HS-27A (cell line): Measurements from ENCODE around the gene CNGB1.
A peak's percentile ranks its signal among the peaks of the same experiment; 100 is the strongest.
"Not testable (repeated sequence)": the region's sequence is repeated elsewhere in the genome, so short reads cannot be mapped to it uniquely, and the experiment has no call there.

ENCODE experiments used
- DNase-seq: peaks from one replicate; pipeline ENCODE4 v3.0.0-alpha.2; 2012; ENCODE audit warnings: low read depth, missing footprints

CNGB1 gene

DNA sequence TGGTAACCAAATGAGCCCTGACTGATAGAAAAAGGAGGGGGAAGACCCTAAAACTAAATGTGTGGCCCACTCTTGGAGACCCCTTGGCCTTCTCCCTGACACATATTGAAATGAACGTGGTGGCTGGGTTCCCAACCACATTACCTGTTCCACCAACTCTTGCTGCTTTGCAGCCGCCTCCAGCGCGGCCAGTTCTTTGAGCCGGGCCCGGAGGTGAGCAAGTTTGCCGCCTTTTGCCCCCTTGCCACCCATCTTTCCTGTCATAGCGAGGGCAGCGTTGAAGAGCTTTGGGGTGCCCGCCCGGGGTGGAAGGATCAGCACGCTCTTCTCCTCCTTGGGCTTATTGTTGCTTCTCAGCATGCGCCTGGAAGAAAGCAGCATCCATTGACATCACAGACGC lies 83.2 kb downstream of the CNGB1 start:
- no peak for DNase-seq

GRCh38 chr16:57886427-57886826 lies 84.5 kb downstream of the CNGB1 start:
- no peak for DNase-seq

DNA sequence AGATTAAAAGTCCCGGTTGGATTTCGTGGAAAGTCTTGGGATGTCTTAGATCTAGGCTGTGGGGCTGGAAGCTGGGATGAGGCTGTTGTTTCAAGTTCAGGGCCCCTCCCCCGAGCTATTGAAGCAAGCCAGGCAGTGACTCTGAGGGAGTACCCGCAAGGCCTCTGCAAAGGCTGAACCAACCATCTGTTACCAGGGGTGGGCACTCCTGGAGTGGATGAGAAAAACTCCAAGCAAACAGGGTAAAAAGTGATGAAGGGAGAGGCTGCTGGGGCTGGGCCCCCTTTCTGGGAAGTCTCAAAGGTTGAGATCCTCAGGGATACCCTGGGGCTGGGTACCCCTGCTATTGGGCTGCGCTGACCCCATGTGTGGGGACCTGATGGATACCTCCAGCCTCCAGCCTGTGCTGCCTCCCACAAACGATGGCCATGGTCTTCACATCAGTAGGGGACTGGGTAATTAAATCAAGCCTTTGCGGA lies 86.2 kb downstream of the CNGB1 start:
- DNase-seq = no peak

DNA sequence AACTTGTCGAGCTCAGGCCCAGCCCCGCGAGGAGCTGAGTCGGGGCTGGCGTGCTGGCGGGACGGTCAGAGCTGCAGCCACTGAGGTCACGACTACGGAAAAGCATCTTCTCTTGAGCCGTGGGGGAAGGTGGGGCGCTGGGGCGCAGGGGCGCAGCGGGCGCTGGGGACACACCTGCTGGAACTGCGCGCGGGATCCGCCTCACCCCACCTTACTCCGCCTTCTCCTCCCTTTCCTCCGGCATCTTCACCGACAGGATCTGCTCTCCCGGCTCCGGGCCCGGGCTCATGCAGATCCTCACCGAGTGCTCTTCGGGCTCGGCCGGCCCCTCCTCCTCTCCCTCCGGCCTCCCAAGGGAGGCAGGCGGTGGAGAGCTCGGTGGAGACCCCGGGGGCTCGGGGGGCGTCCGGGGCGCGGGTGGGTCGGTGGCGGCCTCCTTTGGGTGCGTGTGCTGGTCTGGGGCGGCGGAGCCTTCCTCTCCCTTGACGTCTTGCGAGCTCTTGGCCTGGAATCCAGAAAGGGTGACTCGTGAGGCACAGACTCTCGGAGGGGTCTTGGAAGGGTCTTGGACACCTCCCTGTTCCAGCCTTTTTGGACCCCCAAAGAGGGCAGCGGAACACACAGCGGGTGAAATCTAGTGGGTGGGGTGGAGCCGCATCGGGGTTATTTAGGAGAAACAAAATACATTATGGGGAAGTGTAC lies 86.8 kb downstream of the CNGB1 start:
- DNase-seq = no peak

GRCh38 chr16:57883480-57883879 lies 87.4 kb downstream of the CNGB1 start:
- DNase-seq = no peak

DNA sequence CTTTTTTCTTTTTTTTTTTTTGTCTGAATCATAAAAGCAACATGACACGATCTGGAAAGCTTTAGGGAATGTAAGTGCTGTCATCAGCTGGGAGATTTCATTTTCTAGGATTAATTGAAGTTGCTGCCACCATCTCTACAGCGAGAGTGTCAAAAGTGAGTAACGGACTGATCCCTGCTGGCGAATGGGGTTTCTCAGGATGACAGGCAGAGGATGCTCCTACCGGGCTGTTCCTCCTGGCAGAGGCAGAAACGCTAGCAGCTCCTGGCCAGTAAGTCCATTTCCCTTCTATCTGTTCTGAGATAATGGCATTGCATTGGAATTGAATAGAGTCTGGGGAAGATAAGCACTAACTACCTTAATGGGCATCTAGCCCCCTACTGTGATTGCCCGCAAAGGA lies 88.1 kb downstream of the CNGB1 start:
- no peak for DNase-seq

DNA sequence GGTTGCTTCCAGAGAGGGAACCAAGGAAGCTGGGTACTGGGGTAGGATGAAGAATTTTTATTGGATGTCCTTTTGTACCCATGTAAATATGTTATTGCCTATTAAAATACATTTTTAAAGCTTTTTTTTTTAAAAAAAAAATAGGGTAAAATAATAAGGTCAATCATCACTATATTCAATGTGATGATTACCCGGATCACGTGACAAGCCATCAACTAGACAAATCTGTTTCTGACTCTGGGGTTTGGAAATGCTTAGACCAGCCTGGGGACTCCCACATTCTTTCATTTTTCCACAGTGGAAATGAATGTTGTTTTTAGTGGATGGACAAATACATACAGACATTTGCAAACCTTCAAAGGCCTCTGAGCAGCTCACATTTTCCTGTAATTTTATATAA lies 88.7 kb downstream of the CNGB1 start:
- DNase-seq = no peak

- DNase-seq = no peak
Observed at GRCh38 chr16:57878586-57878985, 92.3 kb downstream of the CNGB1 start.

DNA sequence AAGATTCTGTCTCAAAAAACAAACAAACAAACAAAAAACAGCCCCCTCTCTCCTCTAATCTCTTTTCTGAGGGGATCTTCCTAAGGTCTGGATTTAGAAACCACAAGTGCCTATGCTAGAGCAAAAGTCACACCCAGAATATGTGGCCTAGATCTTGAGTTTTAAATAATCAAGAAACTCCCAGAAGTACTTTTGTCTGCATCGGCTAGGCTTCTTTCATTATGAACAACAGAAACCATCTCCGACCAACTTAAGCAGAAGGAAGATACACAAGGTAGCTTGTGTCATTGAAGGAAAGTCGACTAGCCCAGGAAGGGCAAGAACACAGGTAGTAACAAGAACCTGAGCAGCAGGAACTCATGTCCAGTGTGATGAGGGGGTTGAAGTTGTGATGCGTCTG lies 94.7 kb downstream of the CNGB1 start:
- DNase-seq = no peak

DNA sequence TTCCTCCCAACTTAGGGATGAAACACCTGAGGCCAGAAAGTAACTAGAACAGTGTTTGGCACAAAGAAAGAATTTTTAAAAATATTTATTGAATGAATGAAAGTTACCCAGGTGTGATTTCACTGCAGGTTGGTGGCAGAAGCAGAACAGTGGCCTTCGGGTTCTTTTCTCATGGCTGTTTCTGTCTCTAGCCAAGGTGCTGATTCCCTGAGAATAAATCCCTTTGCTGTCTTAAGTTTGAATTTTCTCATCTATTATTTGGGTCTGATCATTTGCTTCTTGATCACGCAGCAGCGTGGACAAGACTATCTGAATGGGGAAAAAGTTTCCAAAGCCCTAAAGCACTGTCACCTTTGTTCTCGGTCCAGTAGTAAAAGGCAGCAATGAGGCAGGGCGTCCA lies 95.6 kb downstream of the CNGB1 start:
- no peak for DNase-seq

- no peak for DNase-seq
Observed at GRCh38 chr16:57873218-57873617, 97.7 kb downstream of the CNGB1 start.

GRCh38 chr16:57872764-57873163 lies 98.2 kb downstream of the CNGB1 start:
- not testable (repeated sequence) for DNase-seq

GRCh38 chr16:57871456-57871855 lies 99.5 kb downstream of the CNGB1 start:
- peak; percentile 58 for DNase-seq

- no peak for DNase-seq
Observed at GRCh38 chr16:57870753-57871454, 100.0 kb downstream of the CNGB1 start.

DNA sequence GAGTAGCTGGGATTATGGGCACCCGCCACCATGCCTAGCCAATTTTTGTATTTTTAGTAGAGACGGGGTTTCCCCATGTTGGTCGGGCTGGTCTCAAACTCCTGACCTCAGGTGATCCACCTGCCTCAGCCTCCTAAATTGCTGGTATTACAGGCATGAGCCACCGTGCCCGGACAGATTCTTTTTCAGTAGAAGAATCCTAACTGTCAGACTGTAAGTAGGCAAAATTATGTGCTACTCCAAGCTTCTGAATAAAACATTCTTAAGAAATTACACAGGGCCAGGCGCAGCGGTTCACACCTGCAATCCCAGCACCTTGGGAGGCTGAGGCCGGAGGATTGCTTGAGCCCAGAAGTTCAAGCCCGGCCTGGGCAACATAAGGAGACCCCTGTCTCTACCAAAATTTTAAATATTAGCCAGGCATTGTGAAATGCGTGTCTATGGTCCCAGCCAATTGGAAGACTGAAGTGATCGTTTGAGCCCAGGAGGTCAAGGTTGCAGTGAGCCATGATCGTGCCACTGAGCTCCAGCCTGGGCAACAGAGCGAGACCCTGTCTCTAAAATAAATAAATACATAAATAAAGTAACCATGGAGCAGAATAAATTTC lies 101.9 kb downstream of the CNGB1 start:
- DNase-seq = no peak

GRCh38 chr16:57867000-57867561 lies 103.8 kb downstream of the CNGB1 start:
- DNase-seq = no peak

GRCh38 chr16:57866529-57866918 lies 104.4 kb downstream of the CNGB1 start:
- no peak for DNase-seq

DNA sequence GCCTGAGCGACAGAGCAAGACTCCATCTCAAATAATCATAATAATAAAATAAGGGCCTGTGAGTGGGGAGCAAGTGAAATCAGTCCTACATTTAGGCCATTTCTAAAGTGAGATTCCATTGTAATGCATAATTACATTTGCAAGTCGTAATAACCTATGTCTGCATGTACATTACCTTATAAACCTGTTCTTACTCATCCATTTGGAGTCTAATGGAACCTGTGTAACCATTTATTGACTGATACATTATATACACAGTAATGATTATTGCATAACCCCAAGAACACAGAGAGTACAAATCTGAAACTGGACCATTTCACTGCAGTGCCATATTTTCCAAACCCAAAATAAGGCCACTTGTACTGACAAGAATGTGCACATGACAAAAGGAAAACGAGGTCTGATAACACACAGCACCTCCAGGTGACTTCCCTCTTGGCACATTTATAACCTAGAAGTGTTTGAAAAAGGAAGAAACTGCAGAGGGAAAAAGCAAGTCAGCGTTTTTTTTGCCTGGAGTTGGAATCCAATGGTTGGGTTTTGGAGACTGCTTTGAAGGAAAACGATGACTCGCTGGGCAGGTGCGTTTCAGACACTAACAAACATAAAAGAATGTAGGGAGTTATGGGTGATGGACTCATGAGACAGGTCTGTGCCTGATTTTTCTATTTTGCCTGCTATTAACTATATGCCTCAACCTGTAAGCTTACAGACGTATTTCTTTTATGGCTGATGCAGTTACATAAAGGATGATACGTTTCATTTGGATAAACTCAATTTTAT lies 105.0 kb downstream of the CNGB1 start:
- DNase-seq = no peak

GRCh38 chr16:57863434-57864160 lies 107.3 kb downstream of the CNGB1 start:
- peak; percentile 38 for DNase-seq

DNA sequence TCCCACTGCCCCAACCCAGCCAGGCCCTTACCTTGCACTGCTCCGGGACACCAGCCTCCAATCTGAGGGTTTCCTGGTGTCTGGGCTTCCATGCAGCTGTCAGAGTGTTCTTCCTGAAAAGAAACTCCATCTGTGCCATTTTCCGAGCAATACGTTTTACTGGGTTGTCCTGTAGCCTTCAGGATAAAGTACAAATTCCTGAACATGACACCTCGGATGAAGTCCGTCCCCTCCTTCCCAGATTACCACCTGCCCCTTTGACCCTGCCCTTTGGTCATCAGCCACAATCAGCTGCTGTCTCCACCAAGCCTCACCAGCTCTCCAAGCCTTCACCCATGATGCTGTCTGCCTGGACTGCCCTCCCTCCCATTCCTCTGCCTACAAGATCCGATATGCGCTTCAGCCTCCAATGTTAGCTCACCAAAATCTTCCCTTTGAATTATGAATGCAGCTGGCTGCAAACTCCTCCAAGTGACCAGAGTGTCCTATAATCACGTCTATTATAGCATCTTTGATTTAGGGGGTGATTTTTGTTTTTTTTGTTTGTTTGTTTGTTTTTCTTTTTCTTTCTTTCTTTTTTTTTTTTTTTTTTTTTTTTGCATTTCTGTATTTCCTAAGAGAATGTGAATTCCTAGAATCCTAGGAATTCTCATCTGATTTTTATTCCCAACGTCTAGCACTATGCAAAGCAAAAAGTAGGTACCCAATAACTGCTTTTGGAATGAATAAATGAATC lies 108.1 kb downstream of the CNGB1 start:
- DNase-seq = no peak

DNA sequence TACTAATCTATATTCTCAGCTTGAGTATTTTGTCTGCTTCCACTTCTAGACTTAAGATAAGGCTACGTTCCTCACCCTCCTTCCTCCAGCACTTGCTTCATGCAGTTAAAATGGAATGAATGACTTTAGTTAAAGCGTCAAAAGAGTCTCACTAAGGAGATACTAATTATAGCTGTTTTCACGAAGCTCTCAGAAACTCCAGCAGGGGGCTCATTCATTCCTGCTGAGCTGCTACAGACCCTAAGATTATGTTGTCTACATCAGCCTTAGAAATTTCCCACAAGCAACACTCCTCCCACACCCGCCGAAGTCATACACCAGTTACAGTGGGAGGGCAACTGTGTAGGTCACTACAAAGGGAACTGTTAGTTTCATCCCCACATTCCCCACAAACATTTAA lies 111.6 kb downstream of the CNGB1 start:
- no peak for DNase-seq
